Calu3 (cell line): Measurements from ENCODE around the gene RPA3. TPM values are rescaled to one million over a fixed set of nuclear protein-coding genes. Genes with fewer than 3 reads are reported as not detected.

Source experiments
- BruUV-seq: library from RNA; stranded (reverse); fragments of 400-500 nt; replicated peaks from 2 replicates; lab custom pipeline; 2021; lab: Mats Ljungman, UMichigan
- CTCF ChIA-PET: fragments of 300-600 bp; sonication (Branson Sonifier 250); formaldehyde crosslinking; loops from one replicate; lab custom pipeline; 2022; ENCODE audit warnings: antibody characterized with exemption; lab: Charles Lee
- DNase-seq: peaks from one replicate; pipeline ENCODE4 v3.0.0; 2022
- H3K27ac Mint-ChIP-seq: one replicate; pipeline ENCODE4 v1.8.0; 2022; ENCODE audit warnings: mixed read lengths; ENCODE audit not compliant: unreplicated experiment
- H3K27me3 Mint-ChIP-seq: one replicate; pipeline ENCODE4 v1.8.0; 2022; ENCODE audit warnings: mixed read lengths; ENCODE audit not compliant: unreplicated experiment
- H3K36me3 Mint-ChIP-seq: one replicate; pipeline ENCODE4 v1.8.0; 2022; ENCODE audit warnings: mild to moderate bottlenecking, moderate library complexity, mixed read lengths; ENCODE audit not compliant: insufficient read depth, unreplicated experiment
- H3K4me1 Mint-ChIP-seq: one replicate; pipeline ENCODE4 v1.8.0; 2022; ENCODE audit warnings: mild to moderate bottlenecking, low read depth, mixed read lengths; ENCODE audit not compliant: unreplicated experiment
- H3K4me3 Mint-ChIP-seq: one replicate; pipeline ENCODE4 v1.8.0; 2022; ENCODE audit warnings: mild to moderate bottlenecking, low read depth, moderate library complexity, mixed read lengths; ENCODE audit not compliant: unreplicated experiment
- H3K9me3 Mint-ChIP-seq: one replicate; pipeline ENCODE4 v1.8.0; 2022; ENCODE audit warnings: low read depth, mixed read lengths; ENCODE audit not compliant: unreplicated experiment
- CTCF ChIP-seq: fragments of 200-600 bp; IDR thresholded peaks from one replicate; pipeline ENCODE4 v1.8.0; 2022; ENCODE audit warnings: antibody characterized with exemption; ENCODE audit not compliant: unreplicated experiment
- intact Hi-C: fragments of 100-400 bp; cut with micrococcal nuclease; formaldehyde crosslinking; loops from one replicate; pipeline ENCODE4 v1.10.0; 2022; ENCODE audit not compliant: unreplicated experiment
- total RNA-seq: library from RNA; stranded (reverse); gene quantifications from 2 replicates; pipeline ENCODE4 v1.2.3, GENCODE V29; 2022

RPA3 gene
- total RNA-seq, 1 experiment from 2014 or later: 143 TPM

GRCh38 chr7:7761974-7762779 lies 43.8 kb upstream of the RPA3 start:
- no peaks in the 10 kb centered on the region for H3K27me3 Mint-ChIP-seq
- CTCF ChIA-PET: interaction anchor here (0.6 to 1.0 kb wide), 3 partner anchors 81 to 814 kb away, joined by 3 to 5 read pairs (median 3); no protein-coding TSS in a partner anchor
- H3K36me3 Mint-ChIP-seq: no peaks in the 10 kb centered on the region
- intact Hi-C loops: loop anchor here (1.0 to 5.0 kb wide), 7 partner anchors 65 to 534 kb away; no protein-coding TSS in a partner anchor
- H3K4me1 Mint-ChIP-seq: peaks cover 39% of the 10 kb centered on the region
- no peak for TF ChIP-seq CTCF
- H3K9me3 Mint-ChIP-seq: no peaks in the 10 kb centered on the region
- BruUV-seq: no TSS peak
- DNase-seq: no peak
- H3K4me3 Mint-ChIP-seq: peak overlapping the region; percentile 66
- H3K27ac Mint-ChIP-seq: peak overlapping the region; percentile 31

- peaks cover 39% of the 10 kb centered on the region for H3K4me1 Mint-ChIP-seq
- H3K27me3 Mint-ChIP-seq: no peaks in the 10 kb centered on the region
- no peak for DNase-seq
- H3K36me3 Mint-ChIP-seq: no peaks in the 10 kb centered on the region
- peak overlapping the region; percentile 66 for H3K4me3 Mint-ChIP-seq
- CTCF ChIA-PET: interaction anchor here (0.7 to 2.9 kb wide), 4 partner anchors 80 to 535 kb away, joined by 3 to 18 read pairs (median 3); no protein-coding TSS in a partner anchor
- BruUV-seq: no TSS peak
- H3K27ac Mint-ChIP-seq: peak overlapping the region; percentile 5
- intact Hi-C loops: loop anchor here (1.0 to 5.0 kb wide), 6 partner anchors 64 to 535 kb away; no protein-coding TSS in a partner anchor
- no peaks in the 10 kb centered on the region for H3K9me3 Mint-ChIP-seq
- no peak for TF ChIP-seq CTCF
These were observed 43.0 kb upstream of the RPA3 start for GRCh38 chr7:7761340-7761973.

GRCh38 chr7:7757576-7757975 lies 39.2 kb upstream of the RPA3 start:
- BruUV-seq: no TSS peak
- no peak overlapping the region for H3K4me3 Mint-ChIP-seq
- peaks cover 16% of the 10 kb centered on the region for H3K4me1 Mint-ChIP-seq
- intact Hi-C loops: no loop called here
- H3K36me3 Mint-ChIP-seq: no peaks in the 10 kb centered on the region
- no peak for DNase-seq
- H3K27ac Mint-ChIP-seq: no peak overlapping the region
- CTCF ChIA-PET: interaction anchor here (1.0 kb wide), 1 partner anchor 26 kb away, joined by 4 read pairs; no protein-coding TSS in a partner anchor
- H3K27me3 Mint-ChIP-seq: no peaks in the 10 kb centered on the region
- TF ChIP-seq CTCF: no peak
- no peaks in the 10 kb centered on the region for H3K9me3 Mint-ChIP-seq

- BruUV-seq: no TSS peak
- intact Hi-C loops: no loop called here
- H3K27me3 Mint-ChIP-seq: no peaks in the 10 kb centered on the region
- CTCF ChIA-PET: no interaction called here
- peaks cover 9% of the 10 kb centered on the region for H3K4me1 Mint-ChIP-seq
- H3K27ac Mint-ChIP-seq: no peak overlapping the region
- H3K4me3 Mint-ChIP-seq: no peak overlapping the region
- no peak for DNase-seq
- no peak for TF ChIP-seq CTCF
- H3K9me3 Mint-ChIP-seq: no peaks in the 10 kb centered on the region
- no peaks in the 10 kb centered on the region for H3K36me3 Mint-ChIP-seq
These were observed 38.2 kb upstream of the RPA3 start for GRCh38 chr7:7756577-7756976.
